HEK293 (cell line): ENCODE measurements around the gene CATSPERE.

Experiments
- CTCF ChIP-seq: fragments of 450-650 bp; formaldehyde crosslinking; IDR thresholded peaks from 2 replicates; pipeline ENCODE4 v1.5.1; 2016; ENCODE audit warnings: missing biosample characterization, missing genetic modification characterization
- REST ChIP-seq: fragments of 450-650 bp; formaldehyde crosslinking; IDR thresholded peaks from 2 replicates; pipeline ENCODE4 v1.5.1; 2016; ENCODE audit warnings: missing biosample characterization, missing genetic modification characterization
- ZNF341 ChIP-seq: fragments of 450-650 bp; formaldehyde crosslinking; IDR thresholded peaks from 2 replicates; pipeline ENCODE4; 2016; ENCODE audit warnings: low read depth, missing biosample characterization, missing genetic modification characterization

- TF ChIP-seq REST (tag by site-specific recombination) = no peak
- TF ChIP-seq ZNF341 (tag by site-specific recombination) = no peak
- TF ChIP-seq CTCF = no peak
Measured at GRCh38 chr1:244557565-244557964, 96.5 kb downstream of the CATSPERE start.
